Cerebellar cortex (tissue), 1 donor: ENCODE measurements around the gene TNS4.

ENCODE experiments used
- DNase-seq: peaks from one replicate; pipeline ENCODE4 v3.0.0-alpha.2; 2015; ENCODE audit warnings: low spot score

The TNS4 gene

DNA sequence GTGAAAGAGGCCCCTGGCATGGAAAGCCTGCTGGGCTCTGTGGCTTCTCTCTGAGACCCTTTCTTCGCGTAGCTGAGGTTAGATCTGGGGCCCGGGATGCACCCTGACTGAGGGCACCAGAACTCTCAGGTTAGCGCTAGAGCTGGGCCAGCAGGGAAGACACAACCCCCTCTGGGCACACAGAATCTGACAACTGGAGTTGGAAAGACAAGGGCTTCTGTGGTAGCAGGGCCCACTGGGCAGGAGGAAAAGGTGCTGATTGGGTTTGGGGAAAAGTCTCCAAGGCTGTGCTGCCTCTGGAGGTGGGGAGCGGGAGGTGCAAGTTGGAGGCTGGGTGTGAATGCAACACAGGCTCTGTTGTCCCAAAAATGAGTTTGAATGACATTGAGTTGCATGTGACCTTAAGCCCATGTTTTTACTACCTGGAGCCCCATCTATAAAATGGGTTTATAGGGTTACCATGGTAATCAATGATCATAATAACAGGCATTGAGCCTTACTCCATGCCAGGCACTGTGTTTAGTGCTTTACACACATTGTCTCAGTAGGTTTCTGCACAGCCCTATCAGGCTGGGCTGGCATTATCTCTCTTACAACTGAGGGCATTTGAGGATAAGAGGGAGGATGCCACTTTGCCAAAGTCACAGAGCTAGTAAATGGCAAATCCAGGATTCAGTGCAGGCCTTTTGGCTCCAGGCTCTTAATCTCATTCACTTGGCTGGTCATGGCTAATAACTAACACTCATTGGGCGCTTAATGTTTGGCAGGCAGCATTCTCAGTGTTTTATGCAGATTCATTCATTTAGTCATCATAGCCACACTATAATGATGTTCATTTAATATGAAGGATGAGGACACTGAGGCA, 67.6 kb downstream of the TNS4 start:
- DNase-seq = peak; percentile 70

DNA sequence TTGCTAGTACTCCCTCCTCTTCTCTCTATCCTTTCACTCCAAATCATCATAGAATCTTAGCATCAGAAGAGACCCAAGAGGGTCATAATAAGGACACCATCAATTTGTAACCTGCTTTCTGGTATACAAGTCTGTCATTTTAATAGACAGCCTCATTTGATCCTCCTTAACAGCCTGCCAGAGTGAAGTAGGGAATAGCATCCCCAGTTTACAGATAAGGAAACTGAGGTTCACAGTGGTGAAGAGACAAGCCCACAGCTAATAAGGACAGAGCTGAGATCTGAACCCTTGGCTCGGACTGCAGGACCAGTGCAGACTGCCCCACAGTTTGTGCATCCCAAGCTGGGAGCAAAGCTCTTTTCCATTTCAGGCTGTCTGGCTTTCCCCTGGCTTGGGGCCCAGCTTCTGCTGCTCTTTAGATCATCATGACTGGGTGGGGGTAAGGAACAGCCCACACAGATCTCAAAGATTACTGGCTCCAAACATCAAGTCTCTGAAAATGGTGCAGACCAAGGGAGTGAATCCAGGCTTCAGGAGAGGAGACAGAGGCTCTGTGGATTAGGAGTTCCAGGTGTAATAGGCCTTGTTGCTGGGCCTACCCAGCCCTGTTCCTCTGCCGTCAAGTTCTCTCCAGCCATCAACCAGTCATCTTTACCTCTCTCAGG, 68.4 kb downstream of the TNS4 start:
- DNase-seq = peak; percentile 21

DNA sequence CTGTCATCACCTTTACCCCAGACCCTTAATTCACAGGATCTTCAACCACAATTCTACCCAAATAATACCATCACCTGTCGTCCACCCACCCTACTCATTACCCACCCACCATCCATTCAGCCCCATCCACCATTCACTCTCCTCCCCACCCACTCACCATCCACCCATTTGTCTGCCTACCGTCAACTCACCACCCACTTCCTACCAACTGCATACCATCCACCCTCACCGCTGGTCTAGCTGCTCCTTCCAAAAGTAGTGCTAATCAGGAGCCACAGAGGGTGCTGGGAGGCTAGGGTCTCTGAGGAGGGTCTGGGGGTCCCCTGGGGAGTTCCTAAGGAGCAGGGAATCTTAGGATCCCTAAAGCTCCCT, 70.2 kb downstream of the TNS4 start:
- no peak for DNase-seq

DNA sequence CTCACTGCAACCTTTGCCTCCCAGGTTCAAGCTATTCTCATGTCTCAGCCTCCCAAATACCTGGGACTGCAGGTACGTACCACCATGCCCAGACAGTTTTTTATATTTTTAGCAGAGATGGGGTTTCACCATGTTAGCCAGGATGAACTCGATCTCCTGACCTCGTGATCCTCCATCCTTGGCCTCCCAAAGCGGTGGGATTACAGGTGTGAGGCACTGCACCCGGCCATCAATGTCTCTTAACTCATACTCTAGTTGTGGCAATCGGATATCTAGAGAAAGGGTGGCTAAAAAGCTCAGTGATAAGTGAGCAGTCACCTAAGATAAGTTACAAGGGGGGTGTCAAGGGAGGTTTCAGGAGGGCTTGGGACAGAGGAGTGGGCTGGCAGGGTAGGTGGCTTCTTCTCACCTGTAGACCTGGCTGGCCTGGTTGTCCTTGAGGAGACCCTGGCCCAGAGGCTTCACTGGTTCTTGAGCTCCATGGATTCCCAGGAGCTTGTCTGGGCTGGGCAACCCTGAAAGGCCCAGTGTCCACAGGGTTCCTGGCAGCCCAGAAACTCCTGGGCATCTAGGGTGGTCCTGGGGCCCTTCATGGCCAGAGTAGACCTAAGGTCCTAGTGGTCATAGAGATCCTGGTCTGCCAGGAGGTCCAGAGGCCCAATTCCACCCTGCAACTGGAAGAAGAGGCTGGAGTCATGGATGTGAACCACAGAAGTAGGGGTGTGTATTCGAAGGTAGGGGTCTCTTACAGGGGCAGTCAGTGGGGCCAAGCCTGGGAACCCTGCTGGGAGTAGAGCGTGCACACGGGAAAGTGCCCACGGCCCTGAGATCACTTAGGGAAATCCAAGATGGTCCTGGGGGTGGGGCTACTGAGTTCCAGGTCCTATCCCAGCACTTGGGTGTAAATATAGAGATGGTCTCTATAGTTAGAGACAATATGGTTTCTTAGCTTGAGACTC, 70.9 kb downstream of the TNS4 start:
- DNase-seq = no peak

DNA sequence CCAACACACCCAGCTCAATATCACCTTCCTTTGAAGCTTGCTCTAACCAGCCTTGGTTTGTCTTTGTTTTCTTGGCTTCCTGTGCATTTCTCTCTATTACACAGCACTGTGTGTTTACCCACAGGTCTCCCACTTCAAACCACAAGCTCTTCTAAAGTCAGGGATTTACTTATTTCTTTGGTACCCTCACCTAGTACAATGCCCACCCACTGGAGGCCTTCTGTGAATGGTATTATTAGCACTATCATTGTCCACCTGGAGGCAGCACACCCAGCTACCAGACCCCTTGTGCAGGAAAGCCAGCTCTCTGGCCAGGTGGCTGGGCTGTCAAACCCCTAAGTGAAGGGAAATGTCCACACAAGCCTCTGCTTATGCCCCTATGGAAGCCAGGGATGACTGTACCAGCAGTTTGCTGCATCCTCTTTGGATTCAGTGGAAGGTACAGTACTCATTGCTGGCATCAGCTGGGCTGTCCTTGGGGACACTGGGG, 74.4 kb downstream of the TNS4 start:
- no peak for DNase-seq
